Neural cell (in vitro differentiated cells): ENCODE results near the gene SEL1L2. TPM values are rescaled to one million over a fixed set of nuclear protein-coding genes. Genes with fewer than 3 reads are reported as not detected.

ENCODE experiments used
- H2AFZ ChIP-seq: fragments of 200-600, 300-800 bp; sonication (generic), shearing (Covaris generic); 2 replicates; pipeline ENCODE4 v1.6.0; 2014; ENCODE audit warnings: low read depth, mild to moderate bottlenecking, antibody characterized with exemption, low read length, moderate library complexity
- H3F3A ChIP-seq: fragments of 200-600 bp; shearing (Covaris generic); 2 replicates; pipeline ENCODE4 v1.6.1; 2016; ENCODE audit warnings: mild to moderate bottlenecking, moderate library complexity, mixed read lengths, antibody characterized with exemption, low read length; ENCODE audit not compliant: insufficient read depth, poor library complexity, severe bottlenecking
- H3K27ac ChIP-seq: fragments of 200-600, 300-800 bp; sonication (generic), shearing (Covaris generic); 2 replicates; pipeline ENCODE4 v1.5.1; 2014; ENCODE audit warnings: mild to moderate bottlenecking, low read length, moderate library complexity
- H3K27me3 ChIP-seq: fragments of 300-800, 200-600 bp; sonication (generic), shearing (Covaris generic); 2 replicates; pipeline ENCODE4 v1.6.0; 2014; ENCODE audit warnings: mild to moderate bottlenecking, low read depth, low read length, moderate library complexity; ENCODE audit not compliant: insufficient read depth
- H3K36me3 ChIP-seq: fragments of 300-800, 200-600 bp; sonication (generic), shearing (Covaris generic); 2 replicates; pipeline ENCODE4 v1.5.1; 2014; ENCODE audit warnings: mild to moderate bottlenecking, antibody characterized with exemption, low read length, moderate library complexity; ENCODE audit not compliant: insufficient read depth
- H3K4me2 ChIP-seq: fragments of 300-800, 200-600 bp; sonication (generic), shearing (Covaris generic); 2 replicates; pipeline ENCODE4 v1.6.0; 2014; ENCODE audit warnings: mild to moderate bottlenecking, low read length
- H3K4me3 ChIP-seq: fragments of 300-800, 200-600 bp; sonication (generic), shearing (Covaris generic); 2 replicates; pipeline ENCODE4 v1.5.1; 2014; ENCODE audit warnings: mild to moderate bottlenecking, low read length, moderate library complexity
- H3K79me2 ChIP-seq: fragments of 200-600 bp; shearing (Covaris generic); replicated peaks from 2 replicates; pipeline ENCODE4 v1.6.0; 2014; ENCODE audit warnings: mild to moderate bottlenecking, low read length, moderate library complexity; ENCODE audit not compliant: insufficient read depth
- H3K9ac ChIP-seq: fragments of 300-800, 200-600 bp; sonication (generic), shearing (Covaris generic); 2 replicates; pipeline ENCODE4 v1.6.1; 2016; ENCODE audit warnings: mild to moderate bottlenecking, low read length, mixed read lengths
- H3K9me2 ChIP-seq: fragments of 200-600 bp; shearing (Covaris generic); 2 replicates; pipeline ENCODE4 v1.6.1; 2016; ENCODE audit warnings: mild to moderate bottlenecking, low read length, mixed read lengths; ENCODE audit not compliant: insufficient read depth
- H3K9me3 ChIP-seq: fragments of 200-600, 300-800 bp; sonication (generic), shearing (Covaris generic); 2 replicates; pipeline ENCODE4 v1.6.1; 2016; ENCODE audit warnings: mild to moderate bottlenecking, mixed run types, low read length, moderate library complexity, mixed read lengths
- H4K20me1 ChIP-seq: fragments of 200-600 bp; shearing (Covaris generic); 2 replicates; pipeline ENCODE4 v1.6.1; 2016; ENCODE audit warnings: mild to moderate bottlenecking, mixed run types; ENCODE audit not compliant: insufficient read depth
- EP300 ChIP-seq: fragments of 450-650 bp; conservative IDR thresholded peaks from 2 replicates; pipeline ENCODE4 v1.6.1; 2014; ENCODE audit warnings: antibody characterized with exemption, mild to moderate bottlenecking, moderate library complexity; ENCODE audit not compliant: poor library complexity, severe bottlenecking
- EZH2 ChIP-seq: fragments of 200-600, 300-800 bp; shearing (Covaris generic), sonication (generic); IDR thresholded peaks from 2 replicates; pipeline ENCODE4 v1.6.1; 2014; ENCODE audit warnings: antibody characterized with exemption, low read length, borderline replicate concordance, mild to moderate bottlenecking; ENCODE audit not compliant: insufficient read depth, poor library complexity, severe bottlenecking
- MXI1 ChIP-seq: fragments of 450-650 bp; conservative IDR thresholded peaks from 2 replicates; pipeline ENCODE4 v1.6.1; 2014; ENCODE audit warnings: antibody characterized with exemption, mild to moderate bottlenecking; ENCODE audit not compliant: poor library complexity, severe bottlenecking
- POLR2AphosphoS5 ChIP-seq: IDR thresholded peaks from 2 replicates; pipeline ENCODE4 v1.6.1; 2012
- RAD21 ChIP-seq: fragments of 450-650 bp; conservative IDR thresholded peaks from 2 replicates; pipeline ENCODE4 v1.6.1; 2014; ENCODE audit warnings: antibody characterized with exemption, mild to moderate bottlenecking, moderate library complexity
- SMC3 ChIP-seq: fragments of 450-650 bp; conservative IDR thresholded peaks from 2 replicates; pipeline ENCODE4 v1.6.1; 2014; ENCODE audit warnings: antibody characterized with exemption, mild to moderate bottlenecking, moderate library complexity; ENCODE audit not compliant: poor library complexity
- TAF1 ChIP-seq: IDR thresholded peaks from 2 replicates; pipeline ENCODE4 v1.6.1; 2012; ENCODE audit warnings: low read depth
- polyA plus RNA-seq: library from polyadenylated mRNA; depleted of rRNA; stranded (reverse); fragments of >200 nt; gene quantifications from 2 replicates; pipeline ENCODE4 v1.2.3, GENCODE V29; 2014
- TF ChIP-seq, protein P1 (sequence below): fragments of 450-650 bp; IDR thresholded peaks from 2 replicates; pipeline ENCODE4 v1.5.1; 2014; ENCODE audit warnings: antibody characterized with exemption, mild to moderate bottlenecking, moderate library complexity; ENCODE audit not compliant: poor library complexity, severe bottlenecking
- TF ChIP-seq, protein P2 (sequence below): IDR thresholded peaks from 2 replicates; pipeline ENCODE4 v1.6.1; 2012; ENCODE audit warnings: borderline replicate concordance

Gene SEL1L2
- polyA plus RNA-seq, 1 donor from 2014 or later: not detected

DNA sequence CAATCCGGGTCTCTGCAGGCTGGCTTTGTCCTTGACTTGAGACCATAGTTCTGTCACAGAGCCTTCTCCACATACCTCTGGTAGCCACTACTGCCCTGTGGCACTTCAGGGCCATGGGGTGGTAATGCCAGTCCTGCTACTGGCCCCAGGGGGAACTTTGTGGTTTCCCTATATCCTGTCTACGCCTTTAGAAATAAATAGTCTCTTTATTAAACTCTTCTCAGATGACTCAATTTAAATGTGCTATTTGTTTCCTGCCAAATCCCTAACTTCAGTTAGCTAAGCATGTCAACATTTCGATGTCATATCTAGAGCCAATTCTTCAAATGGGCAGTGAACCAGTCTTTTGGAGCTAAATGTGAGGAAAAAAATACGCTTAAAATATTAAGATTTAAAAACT lies 60.1 kb downstream of the SEL1L2 start:
- H3K36me3 ChIP-seq: no peaks in the 10 kb centered on the region
- no peak overlapping the region for H3K4me3 ChIP-seq
- no peaks in the 10 kb centered on the region for H3K27me3 ChIP-seq
- no peaks in the 10 kb centered on the region for H4K20me1 ChIP-seq
- no peak overlapping the region for H2AFZ ChIP-seq
- no peak overlapping the region for H3K4me2 ChIP-seq
- no peak overlapping the region for H3K27ac ChIP-seq
- no peaks in the 10 kb centered on the region for H3K79me2 ChIP-seq
- no peaks in the 10 kb centered on the region for H3K9me3 ChIP-seq
- H3K9ac ChIP-seq: no peak overlapping the region
- no peaks in the 10 kb centered on the region for H3F3A ChIP-seq
- H3K9me2 ChIP-seq: no peaks in the 10 kb centered on the region
- TF ChIP-seq RAD21 (no peak), EP300 (no peak), TAF1 (no peak), SMC3 (no peak), POLR2AphosphoS5 (no peak), EZH2 (no peak), MXI1 (no peak)
- TF ChIP-seq, protein P1, sequence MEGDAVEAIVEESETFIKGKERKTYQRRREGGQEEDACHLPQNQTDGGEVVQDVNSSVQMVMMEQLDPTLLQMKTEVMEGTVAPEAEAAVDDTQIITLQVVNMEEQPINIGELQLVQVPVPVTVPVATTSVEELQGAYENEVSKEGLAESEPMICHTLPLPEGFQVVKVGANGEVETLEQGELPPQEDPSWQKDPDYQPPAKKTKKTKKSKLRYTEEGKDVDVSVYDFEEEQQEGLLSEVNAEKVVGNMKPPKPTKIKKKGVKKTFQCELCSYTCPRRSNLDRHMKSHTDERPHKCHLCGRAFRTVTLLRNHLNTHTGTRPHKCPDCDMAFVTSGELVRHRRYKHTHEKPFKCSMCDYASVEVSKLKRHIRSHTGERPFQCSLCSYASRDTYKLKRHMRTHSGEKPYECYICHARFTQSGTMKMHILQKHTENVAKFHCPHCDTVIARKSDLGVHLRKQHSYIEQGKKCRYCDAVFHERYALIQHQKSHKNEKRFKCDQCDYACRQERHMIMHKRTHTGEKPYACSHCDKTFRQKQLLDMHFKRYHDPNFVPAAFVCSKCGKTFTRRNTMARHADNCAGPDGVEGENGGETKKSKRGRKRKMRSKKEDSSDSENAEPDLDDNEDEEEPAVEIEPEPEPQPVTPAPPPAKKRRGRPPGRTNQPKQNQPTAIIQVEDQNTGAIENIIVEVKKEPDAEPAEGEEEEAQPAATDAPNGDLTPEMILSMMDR: no peak
- TF ChIP-seq, protein P2, sequence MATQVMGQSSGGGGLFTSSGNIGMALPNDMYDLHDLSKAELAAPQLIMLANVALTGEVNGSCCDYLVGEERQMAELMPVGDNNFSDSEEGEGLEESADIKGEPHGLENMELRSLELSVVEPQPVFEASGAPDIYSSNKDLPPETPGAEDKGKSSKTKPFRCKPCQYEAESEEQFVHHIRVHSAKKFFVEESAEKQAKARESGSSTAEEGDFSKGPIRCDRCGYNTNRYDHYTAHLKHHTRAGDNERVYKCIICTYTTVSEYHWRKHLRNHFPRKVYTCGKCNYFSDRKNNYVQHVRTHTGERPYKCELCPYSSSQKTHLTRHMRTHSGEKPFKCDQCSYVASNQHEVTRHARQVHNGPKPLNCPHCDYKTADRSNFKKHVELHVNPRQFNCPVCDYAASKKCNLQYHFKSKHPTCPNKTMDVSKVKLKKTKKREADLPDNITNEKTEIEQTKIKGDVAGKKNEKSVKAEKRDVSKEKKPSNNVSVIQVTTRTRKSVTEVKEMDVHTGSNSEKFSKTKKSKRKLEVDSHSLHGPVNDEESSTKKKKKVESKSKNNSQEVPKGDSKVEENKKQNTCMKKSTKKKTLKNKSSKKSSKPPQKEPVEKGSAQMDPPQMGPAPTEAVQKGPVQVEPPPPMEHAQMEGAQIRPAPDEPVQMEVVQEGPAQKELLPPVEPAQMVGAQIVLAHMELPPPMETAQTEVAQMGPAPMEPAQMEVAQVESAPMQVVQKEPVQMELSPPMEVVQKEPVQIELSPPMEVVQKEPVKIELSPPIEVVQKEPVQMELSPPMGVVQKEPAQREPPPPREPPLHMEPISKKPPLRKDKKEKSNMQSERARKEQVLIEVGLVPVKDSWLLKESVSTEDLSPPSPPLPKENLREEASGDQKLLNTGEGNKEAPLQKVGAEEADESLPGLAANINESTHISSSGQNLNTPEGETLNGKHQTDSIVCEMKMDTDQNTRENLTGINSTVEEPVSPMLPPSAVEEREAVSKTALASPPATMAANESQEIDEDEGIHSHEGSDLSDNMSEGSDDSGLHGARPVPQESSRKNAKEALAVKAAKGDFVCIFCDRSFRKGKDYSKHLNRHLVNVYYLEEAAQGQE: no peak

DNA sequence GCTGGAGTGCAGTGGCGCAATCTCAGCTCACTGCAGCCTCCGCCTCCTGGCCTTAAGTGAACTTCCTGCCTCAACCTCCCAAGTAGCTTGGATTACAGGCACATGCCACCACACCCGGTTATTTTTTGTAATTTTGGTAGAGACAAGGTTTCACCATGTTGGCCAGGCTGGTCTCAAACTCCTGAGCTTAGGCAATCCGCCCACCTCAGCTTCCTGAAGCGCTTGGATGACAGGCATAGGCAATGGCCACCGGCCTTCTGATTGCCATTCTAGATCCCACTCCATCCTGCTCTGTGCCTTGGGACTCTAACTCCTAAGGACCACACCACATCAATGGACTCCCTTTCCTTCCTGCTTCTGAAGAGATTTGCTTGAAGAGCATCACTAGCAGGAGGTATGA lies 60.6 kb downstream of the SEL1L2 start:
- H4K20me1 ChIP-seq: no peaks in the 10 kb centered on the region
- no peak overlapping the region for H2AFZ ChIP-seq
- H3K27me3 ChIP-seq: no peaks in the 10 kb centered on the region
- no peak overlapping the region for H3K4me2 ChIP-seq
- no peaks in the 10 kb centered on the region for H3K9me2 ChIP-seq
- H3K9me3 ChIP-seq: no peaks in the 10 kb centered on the region
- no peaks in the 10 kb centered on the region for H3F3A ChIP-seq
- H3K4me3 ChIP-seq: no peak overlapping the region
- TF ChIP-seq RAD21 (no peak), EP300 (no peak), POLR2AphosphoS5 (no peak), SMC3 (no peak), MXI1 (no peak), TAF1 (no peak), EZH2 (no peak)
- TF ChIP-seq, protein P2: no peak
- TF ChIP-seq, protein P1: no peak
- H3K36me3 ChIP-seq: no peaks in the 10 kb centered on the region
- H3K9ac ChIP-seq: no peak overlapping the region
- no peaks in the 10 kb centered on the region for H3K79me2 ChIP-seq
- H3K27ac ChIP-seq: no peak overlapping the region
